Measurements from ENCODE around the gene KRT14. TPM values are rescaled to one million over a fixed set of nuclear protein-coding genes. Genes with fewer than 3 reads are reported as not detected.
A peak's percentile ranks its signal among the peaks of the same experiment; 100 is the strongest.

Gene KRT14
- total RNA-seq, 1 experiment from 2014 or later: 0.15 TPM

DNA sequence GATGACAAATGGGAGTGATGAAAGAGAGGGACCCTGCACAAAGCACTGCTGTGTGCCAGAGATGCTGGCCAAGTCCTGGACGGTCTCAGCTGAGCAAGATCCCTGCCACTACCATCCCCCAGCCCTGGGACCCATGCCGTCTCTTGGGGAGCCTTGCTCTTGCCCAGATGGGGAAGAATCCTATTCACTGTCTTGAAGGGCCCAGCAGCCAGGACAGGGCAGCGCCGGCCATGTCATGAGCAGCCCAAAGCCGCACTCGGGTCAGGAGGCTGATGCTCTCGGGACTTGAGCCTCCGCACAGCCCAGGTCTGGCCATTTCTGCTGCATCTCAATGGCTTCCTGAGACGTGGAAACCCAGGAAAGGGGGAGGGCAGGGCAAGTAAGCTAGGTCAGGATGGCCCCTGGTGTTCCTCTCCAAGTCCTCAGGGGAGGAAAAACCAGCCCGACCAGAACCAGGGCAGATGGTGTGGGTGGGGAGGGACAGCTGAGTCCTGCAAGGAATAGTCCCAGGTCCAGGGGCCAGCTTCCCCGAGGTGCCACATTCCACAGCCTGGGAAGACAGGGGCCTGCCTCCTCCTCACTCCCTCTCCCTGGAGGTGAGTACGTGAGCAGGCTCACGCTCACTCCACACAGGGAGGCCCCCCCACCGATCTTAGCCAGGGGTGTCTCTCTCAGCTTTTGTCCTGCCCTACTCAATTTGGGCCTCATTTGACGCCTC is 50.8 kb downstream of the KRT14 start:
- no peak overlapping the region; the same call in 1 of the 2 replicates for H3K9ac ChIP-seq (ENCODE audit: low read length)
- no peak overlapping the region for H3K4me3 ChIP-seq (ENCODE audit: low read length)
- no peaks in the 10 kb centered on the region for H3F3A ChIP-seq (ENCODE audit: low read length, unreplicated experiment)
- ChIA-PET POLR2A (ENCODE audit: unreplicated experiment) (no interaction called here), CTCF (interaction anchor here (0.5 to 1.2 kb wide), 2 partner anchors 13 to 14 kb away, joined by 4 read pairs; no protein-coding TSS in a partner anchor)
- ATAC-seq: peak; percentile 19; the same call in 1 of the 2 replicates
- H3K36me3 ChIP-seq (ENCODE audit: low read depth, low read length): no peaks in the 10 kb centered on the region
- H3K9me2 ChIP-seq (replicated peaks; ENCODE audit: low read length): no peaks in the 10 kb centered on the region
- peak overlapping the region; percentile 51 for H3K27ac ChIP-seq (ENCODE audit: low read length)
- 0 out of 2 replicates have a peak overlapping the region, but pooled peaks have one; percentile 22 for H2AFZ ChIP-seq (ENCODE audit: low read length)
- no peaks in the 10 kb centered on the region for H4K20me1 ChIP-seq (ENCODE audit: low read length)
- peak overlapping the region; percentile 54 for H3K4me2 ChIP-seq (ENCODE audit: low read length)
- TF ChIP-seq, protein P1, sequence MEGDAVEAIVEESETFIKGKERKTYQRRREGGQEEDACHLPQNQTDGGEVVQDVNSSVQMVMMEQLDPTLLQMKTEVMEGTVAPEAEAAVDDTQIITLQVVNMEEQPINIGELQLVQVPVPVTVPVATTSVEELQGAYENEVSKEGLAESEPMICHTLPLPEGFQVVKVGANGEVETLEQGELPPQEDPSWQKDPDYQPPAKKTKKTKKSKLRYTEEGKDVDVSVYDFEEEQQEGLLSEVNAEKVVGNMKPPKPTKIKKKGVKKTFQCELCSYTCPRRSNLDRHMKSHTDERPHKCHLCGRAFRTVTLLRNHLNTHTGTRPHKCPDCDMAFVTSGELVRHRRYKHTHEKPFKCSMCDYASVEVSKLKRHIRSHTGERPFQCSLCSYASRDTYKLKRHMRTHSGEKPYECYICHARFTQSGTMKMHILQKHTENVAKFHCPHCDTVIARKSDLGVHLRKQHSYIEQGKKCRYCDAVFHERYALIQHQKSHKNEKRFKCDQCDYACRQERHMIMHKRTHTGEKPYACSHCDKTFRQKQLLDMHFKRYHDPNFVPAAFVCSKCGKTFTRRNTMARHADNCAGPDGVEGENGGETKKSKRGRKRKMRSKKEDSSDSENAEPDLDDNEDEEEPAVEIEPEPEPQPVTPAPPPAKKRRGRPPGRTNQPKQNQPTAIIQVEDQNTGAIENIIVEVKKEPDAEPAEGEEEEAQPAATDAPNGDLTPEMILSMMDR (conservative IDR thresholded peaks at IDR 0.05; ENCODE audit: low read depth, low read length): no peak
- TF ChIP-seq EZH2 (IDR thresholded peaks at IDR 0.05; ENCODE audit: low read length, unreplicated experiment) (no peak), EZH2phosphoT487 (IDR thresholded peaks at IDR 0.05; ENCODE audit: borderline replicate concordance, low read length) (no peak)
- H3K4me1 ChIP-seq (ENCODE audit: insufficient read depth, low read length): peaks cover 60% of the 10 kb centered on the region
- no peaks in the 10 kb centered on the region for H3K27me3 ChIP-seq (ENCODE audit: low read length)
- 0 out of 2 replicates have a peak, but pooled peaks cover 5% of the 10 kb centered on the region for H3K79me2 ChIP-seq (ENCODE audit: low read length)
- DNase-seq: peak; percentile 72
- no TSS peak for BruUV-seq (replicated peaks)
- intact Hi-C loops (cut with micrococcal nuclease): no loop called here
- H3K9me3 ChIP-seq (ENCODE audit: low read length): no peaks in the 10 kb centered on the region

DNA sequence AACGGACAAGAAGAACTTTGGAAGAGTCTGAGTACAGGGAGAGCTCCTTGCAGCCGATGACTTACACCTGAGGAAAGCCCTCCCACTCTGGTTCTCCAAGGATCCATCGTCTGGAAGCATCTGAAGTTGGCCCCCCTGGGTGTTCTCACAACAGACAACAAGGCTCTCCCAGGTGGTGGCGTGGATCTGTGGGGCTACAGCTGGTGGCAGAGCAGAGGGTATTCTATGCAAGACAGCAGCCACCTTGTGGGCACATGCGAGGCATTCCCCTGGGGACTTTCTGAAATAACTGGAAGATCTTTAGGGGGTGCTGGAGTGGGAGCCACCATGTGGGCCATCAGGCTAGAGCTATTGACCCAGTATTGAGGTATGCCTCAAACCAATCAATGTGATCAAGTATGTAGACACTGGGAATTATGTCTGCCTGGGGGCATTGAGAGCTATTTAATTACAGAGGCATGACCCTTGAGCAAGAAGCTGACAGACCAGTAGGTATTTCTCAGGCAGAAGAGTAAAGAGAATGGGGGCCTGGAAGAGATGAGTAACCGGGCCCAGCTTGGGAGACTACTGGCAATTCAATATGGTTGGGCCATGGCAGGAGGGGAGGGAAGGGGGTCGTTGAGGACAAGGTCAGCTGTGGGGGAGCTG is 51.7 kb downstream of the KRT14 start:
- no peak overlapping the region for H3K27ac ChIP-seq (ENCODE audit: low read length)
- 0 out of 2 replicates have a peak overlapping the region, but pooled peaks have one; percentile 54 for H3K4me2 ChIP-seq (ENCODE audit: low read length)
- no TSS peak for BruUV-seq (replicated peaks)

More for the DNA sequence above, 51.7 kb downstream of the KRT14 start:
- ATAC-seq: no peak
- H3K79me2 ChIP-seq (ENCODE audit: low read length): no peaks in the 10 kb centered on the region
- H4K20me1 ChIP-seq (ENCODE audit: low read length): no peaks in the 10 kb centered on the region
- H3K9me3 ChIP-seq (ENCODE audit: low read length): no peaks in the 10 kb centered on the region
- TF ChIP-seq, protein P1 (conservative IDR thresholded peaks at IDR 0.05; ENCODE audit: low read depth, low read length): 0 out of 2 replicates have a peak, but pooled peaks have one; percentile 13
- no peak for TF ChIP-seq EZH2phosphoT487 (IDR thresholded peaks at IDR 0.05; ENCODE audit: borderline replicate concordance, low read length)
- no peaks in the 10 kb centered on the region for H3K36me3 ChIP-seq (ENCODE audit: low read depth, low read length)
- DNase-seq: no peak
- H3K9ac ChIP-seq (ENCODE audit: low read length): no peak overlapping the region
- POLR2A ChIA-PET (ENCODE audit: unreplicated experiment): no interaction called here
- no peaks in the 10 kb centered on the region for H3F3A ChIP-seq (ENCODE audit: low read length, unreplicated experiment)
- intact Hi-C loops (cut with micrococcal nuclease): no loop called here
- peaks cover 59% of the 10 kb centered on the region for H3K4me1 ChIP-seq (ENCODE audit: insufficient read depth, low read length)
- no peak overlapping the region for H2AFZ ChIP-seq (ENCODE audit: low read length)
- no peaks in the 10 kb centered on the region for H3K9me2 ChIP-seq (replicated peaks; ENCODE audit: low read length)
- no peak overlapping the region for H3K4me3 ChIP-seq (ENCODE audit: low read length)
- CTCF ChIA-PET: interaction anchor here (0.5 kb wide), 1 partner anchor 121 kb away, joined by 9 read pairs; no protein-coding TSS in a partner anchor
- H3K27me3 ChIP-seq (ENCODE audit: low read length): no peaks in the 10 kb centered on the region
